ENCODE measurements around the gene CLDN18.

The CLDN18 gene

DNA sequence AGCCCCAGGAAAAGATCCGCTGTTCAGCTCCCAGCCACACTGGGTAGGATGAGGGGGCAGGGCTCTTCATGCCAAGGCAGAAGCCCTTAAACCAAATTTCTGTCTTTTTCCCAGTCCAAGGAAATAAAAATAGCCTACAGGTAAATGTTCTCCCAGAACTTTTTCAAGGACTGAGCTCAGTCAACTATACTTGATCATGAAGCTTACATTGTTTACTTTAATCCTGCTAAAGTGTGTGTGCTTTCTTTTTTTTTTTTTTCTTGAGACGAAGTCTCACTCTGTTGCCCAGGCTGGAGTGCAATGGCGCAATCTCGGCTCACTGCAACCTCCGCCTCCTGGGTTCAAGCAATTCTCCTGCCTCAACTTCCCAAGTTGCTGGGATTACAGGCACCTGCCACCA is 17.9 kb downstream of the CLDN18 start:
- no peak for DNase-seq

DNA sequence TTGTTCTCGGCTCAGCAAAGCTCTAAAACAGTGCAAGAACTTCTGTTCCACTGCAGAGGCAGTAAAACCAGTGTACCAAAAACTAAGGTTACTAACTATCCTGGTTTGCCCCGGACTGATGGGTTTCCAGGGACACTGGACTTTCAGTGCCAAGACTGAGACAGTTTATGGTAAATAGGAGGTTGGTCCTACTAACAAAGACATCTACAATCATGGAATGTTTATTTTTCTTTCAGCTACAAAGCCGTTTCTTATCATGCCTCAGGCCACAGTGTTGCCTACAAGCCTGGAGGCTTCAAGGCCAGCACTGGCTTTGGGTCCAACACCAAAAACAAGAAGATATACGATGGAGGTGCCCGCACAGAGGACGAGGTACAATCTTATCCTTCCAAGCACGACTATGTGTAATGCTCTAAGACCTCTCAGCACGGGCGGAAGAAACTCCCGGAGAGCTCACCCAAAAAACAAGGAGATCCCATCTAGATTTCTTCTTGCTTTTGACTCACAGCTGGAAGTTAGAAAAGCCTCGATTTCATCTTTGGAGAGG is 20.8 kb downstream of the CLDN18 start:
- no peak for DNase-seq

DNA sequence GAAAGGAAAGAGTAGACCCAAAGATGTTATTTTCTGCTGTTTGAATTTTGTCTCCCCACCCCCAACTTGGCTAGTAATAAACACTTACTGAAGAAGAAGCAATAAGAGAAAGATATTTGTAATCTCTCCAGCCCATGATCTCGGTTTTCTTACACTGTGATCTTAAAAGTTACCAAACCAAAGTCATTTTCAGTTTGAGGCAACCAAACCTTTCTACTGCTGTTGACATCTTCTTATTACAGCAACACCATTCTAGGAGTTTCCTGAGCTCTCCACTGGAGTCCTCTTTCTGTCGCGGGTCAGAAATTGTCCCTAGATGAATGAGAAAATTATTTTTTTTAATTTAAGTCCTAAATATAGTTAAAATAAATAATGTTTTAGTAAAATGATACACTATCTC is 21.6 kb downstream of the CLDN18 start:
- no peak for DNase-seq

DNA sequence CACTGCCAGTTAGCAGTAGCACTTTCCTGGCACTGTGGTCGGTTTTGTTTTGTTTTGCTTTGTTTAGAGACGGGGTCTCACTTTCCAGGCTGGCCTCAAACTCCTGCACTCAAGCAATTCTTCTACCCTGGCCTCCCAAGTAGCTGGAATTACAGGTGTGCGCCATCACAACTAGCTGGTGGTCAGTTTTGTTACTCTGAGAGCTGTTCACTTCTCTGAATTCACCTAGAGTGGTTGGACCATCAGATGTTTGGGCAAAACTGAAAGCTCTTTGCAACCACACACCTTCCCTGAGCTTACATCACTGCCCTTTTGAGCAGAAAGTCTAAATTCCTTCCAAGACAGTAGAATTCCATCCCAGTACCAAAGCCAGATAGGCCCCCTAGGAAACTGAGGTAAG is 22.6 kb downstream of the CLDN18 start:
- no peak for DNase-seq

DNA sequence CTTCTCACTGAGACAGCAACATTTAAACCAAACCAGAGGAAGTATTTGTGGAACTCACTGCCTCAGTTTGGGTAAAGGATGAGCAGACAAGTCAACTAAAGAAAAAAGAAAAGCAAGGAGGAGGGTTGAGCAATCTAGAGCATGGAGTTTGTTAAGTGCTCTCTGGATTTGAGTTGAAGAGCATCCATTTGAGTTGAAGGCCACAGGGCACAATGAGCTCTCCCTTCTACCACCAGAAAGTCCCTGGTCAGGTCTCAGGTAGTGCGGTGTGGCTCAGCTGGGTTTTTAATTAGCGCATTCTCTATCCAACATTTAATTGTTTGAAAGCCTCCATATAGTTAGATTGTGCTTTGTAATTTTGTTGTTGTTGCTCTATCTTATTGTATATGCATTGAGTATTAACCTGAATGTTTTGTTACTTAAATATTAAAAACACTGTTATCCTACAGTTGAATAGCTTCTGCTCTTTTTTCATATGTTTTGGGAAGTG is 23.3 kb downstream of the CLDN18 start:
- no peak for DNase-seq

DNA sequence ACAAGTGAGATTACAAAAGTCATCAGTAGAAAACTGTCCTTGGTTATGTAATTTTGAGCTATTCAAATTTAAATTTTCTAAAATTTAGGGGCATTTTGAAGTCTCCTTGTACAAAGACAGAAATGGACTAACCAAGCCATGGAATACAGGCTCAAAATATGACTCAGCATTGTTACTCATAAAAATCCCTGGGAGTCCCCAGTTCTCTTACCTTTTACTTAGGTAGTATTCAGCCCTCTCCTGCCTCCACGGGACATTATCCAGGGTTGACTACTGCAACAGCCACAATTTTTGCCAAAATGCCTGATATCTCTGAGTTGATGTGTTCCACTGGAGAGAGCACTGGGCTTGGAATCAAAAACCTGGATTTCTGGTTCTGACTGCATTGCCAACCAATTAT is 25.0 kb downstream of the CLDN18 start:
- no peak for DNase-seq

DNA sequence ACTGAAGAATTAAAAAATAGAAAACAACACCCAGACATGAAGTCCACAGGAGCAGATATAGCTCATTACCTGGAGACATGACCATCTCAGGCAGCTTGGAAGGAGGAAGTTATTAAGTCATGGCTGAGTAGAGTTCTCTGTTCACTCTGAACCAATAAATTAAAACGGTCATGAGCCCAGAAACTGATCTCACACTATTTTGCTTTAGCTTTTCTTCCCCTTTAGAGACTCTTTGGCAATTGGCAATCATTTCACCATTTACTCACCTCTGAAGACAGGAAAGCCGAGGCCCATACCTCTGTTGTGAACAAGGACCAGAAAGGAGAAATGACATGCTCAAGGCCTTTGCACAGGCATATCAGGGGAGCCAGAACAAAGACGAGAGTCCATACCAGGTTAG is 26.6 kb downstream of the CLDN18 start:
- DNase-seq, result no peak

DNA sequence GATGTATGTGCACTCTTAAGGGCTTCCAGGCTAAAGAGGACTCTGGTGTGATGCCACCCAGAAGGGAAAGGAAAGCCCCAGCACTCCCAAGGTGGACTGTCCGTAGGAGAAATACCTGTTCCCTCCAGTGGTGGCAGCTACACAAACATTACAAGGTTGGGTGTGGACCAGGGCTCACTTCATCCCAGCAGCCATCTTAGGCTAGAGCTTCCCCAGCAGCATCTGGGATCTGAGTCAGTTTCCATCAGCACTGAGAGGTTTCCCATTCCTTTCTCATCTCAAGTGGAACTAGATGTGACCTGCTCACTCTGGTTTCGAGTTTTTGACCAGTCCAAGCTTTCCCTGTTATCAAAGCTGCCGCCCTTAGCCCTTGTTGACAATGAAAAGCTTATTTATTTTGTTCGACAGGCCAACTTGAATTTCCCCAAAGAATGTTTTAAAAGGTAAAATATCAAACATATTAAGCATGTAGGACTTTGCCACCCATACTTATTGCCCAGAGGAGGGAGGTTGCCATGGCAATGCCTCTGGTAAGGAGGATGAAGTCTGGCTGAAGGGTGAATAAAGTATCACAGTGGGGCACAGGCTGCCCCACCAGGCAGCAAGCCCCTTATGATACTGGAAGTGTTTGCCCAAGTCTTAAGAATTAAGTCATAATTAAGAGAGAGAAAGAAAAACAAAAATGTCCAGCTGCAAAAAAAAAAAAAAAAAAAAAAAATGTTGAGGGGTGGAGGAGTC is 28.9 kb downstream of the CLDN18 start:
- DNase-seq, result no peak

DNA sequence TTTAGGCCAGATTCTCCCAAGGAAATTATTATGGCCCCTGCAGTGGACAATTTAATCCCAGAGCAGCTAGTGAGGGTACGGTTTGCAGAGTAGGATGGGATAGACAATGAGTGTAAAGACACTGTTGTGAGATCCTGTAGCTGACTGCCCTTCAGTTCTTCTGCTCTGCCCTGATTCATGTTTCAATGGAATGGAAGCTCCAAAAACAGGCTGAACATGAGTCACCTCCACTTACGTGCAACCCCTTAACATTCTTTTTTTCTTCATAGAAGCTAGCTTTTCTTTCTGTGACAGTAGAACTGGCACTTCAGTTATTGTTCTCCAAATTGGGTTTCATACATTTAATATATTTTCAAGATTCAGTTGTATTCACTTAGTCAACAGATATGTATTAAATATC is 32.1 kb downstream of the CLDN18 start:
- DNase-seq, result no peak

DNA sequence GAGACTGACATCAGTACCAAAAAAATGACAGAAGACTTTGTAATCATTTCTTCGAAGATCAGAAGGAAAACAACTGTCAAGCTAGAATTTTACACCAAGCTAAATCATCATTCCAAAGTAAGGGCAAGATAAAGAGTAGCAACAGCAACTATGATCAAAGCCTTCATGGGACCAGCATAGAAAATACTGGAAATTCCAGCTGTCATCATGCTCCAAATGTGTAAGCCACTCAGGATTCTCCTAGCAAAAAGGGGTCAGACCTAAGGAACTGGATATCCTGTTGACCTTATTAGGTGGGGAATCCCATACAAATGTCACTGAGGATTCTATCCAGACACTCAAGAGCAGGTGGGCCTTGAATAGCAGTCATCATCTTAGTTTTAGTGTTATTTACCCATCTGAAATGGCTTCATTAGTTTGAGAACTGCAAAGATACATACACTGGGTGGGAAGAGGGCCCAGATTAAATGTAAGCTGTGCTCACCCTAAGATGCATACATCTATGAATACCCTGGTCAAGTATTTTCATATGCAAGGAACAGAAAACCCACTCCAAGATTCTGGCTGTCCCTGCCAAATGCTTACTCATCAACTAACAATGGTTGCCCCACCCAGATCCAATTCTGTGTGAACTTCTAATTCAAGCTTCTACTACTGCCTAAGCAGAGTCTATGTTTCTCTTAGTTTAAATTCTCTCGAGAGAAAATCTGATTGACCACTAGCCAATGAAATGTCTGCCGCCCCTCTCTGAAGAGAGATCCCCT is 33.5 kb downstream of the CLDN18 start:
- DNase-seq, result no peak

DNA sequence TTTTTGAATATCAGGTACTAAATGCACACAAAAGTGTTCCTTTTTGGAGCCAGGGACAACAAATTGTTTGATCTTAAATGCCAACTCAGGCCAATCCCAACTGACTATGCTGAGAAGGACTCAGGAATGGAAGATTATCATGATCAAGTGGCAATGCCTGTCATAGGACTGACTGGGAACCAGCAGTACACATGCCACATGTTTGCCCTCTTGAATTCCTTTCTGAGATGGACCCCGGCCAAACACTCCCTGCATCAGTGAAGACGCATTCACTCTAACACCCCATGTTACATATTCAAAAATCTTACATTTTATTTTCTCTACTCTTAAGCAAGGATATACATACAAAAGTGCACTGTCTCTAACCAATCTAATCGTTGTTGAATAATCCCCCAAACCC is 36.1 kb downstream of the CLDN18 start:
- DNase-seq, result no peak

DNA sequence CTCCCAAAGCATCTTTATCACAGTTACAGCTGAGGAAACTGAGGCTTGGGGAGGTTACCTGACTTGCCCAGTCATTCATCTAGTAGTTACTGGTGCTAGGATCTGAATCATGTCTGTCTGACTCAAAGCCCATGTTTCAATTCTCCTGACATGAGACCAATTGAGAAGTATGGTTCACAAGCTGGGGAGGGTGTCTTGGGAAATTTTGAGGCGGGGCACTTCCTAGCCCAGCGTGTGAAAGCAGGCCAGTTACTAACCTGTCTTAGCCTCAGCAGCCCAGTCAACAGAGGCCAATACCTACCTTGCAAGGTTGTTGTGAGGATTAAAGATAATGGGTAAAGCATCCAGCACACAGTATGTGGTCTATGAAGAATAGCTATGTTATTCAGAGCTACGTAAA is 37.0 kb downstream of the CLDN18 start:
- DNase-seq, result no peak

DNA sequence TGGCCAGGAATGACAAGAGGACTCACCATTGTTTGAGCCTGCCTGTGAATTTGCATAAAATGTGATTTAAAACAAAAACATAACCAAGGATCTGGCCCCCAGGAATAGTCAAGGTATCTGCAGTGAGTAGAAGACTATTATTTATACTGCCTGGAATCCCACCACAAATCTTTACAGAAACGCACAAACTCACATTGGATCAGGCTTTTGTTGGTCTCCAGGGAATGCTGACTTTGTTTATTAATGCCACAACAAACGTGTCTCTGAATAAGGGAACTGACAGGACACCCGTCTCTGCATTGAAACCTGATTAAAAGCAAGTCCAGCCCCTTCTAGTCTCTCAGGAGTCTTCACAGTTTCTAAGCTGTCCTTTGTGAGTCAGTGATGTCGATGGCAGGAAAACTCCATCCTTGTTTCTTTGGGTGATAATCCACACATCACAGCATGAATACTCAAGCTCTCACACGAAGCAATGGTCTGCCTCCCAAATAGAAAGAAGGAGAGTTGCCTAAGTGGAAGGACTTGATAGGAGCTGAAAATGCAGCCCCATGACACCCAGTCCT is 37.7 kb downstream of the CLDN18 start:
- no peak for DNase-seq

DNA sequence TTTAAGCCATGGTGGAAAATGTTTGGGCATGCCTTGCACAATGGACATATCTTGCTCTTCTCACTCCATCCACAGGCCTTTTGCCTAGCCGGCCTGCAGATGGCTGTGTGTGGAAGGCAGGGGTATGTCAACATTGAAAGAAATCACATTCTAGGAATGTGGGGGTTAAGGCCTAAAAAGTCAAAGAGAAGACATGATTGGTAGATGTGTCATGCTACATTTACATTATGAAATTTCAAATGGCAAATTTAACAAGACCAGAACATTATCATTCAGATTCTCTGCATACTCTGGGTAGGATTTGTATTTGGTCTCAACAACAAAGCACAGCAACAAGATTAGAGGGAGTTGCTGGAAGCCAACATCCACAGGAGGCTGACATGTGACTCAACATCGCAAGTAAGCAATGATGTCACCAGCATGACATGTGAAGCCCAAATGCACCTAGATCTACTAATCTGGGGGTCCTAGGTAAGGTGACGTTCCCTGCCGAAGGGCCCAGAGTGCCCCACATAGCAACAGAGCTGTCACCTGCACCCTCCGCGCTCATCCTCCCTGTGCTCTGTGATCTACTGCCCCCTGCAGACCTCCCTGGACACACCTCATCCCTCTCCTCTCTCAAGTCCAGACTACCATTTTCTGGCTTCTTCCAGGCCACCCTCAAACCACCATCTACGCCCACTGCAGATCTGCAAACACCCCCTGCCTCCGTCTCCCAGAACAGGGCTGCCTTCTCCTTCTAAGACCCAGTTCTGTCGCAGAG is 39.4 kb downstream of the CLDN18 start:
- no peak for DNase-seq

DNA sequence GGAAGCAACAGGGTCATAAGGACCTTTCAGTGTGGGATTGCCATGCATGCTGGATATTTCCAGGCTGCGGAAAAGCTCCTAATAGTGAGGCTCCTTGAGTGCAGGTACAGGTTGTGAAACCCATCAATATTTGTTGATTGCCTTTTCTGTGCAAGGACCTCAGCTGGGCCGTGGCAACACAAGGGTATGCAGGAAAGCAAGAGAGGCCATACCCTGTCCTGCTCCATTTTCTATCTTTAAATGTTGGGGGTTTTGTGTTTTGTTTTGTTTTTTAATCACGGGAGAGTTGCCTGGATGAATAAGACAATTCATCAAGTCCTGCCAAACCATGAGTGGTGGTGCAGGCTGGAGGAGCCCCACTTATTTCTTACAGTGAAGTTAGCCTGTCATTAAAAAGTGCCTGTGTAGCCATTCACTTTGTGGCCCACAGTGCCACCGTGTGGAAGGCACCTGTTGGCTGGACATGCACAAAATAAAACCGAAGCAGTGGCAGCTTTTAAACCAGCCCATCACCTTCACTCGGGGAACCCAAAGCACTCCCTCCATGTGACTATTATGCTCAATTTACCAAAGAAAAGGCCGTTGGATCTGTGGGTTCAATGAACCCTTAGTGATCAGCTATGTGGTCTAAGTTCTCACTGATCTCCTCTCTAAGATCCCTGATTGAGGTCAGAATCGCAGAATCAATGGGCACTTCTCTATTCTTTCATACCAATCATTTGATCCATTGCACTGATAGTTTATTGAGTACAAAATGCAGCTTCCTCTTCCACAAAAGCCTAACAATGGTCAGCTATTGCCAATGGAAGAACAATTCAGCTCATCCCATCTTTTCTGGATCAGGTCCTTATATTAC is 42.2 kb downstream of the CLDN18 start:
- no peak for DNase-seq

DNA sequence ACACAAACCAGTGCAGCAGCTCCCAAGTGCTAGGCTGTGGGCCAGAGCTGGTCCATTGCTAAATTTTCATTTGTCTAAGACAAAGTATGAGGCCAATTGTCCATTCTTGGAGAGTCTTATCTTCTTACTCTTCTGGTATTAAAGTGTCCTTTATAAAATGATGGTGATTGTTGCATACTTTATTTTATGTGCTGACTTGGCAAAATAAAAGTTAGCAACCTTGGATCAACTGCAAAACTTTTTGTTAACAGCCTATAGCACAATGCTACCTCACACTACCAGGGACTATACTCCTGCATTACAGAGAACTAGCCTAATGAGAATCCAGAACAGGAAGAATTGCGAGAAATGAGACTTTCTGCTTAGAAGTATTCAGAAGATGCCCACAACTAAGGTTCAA is 44.1 kb downstream of the CLDN18 start:
- DNase-seq, result no peak

DNA sequence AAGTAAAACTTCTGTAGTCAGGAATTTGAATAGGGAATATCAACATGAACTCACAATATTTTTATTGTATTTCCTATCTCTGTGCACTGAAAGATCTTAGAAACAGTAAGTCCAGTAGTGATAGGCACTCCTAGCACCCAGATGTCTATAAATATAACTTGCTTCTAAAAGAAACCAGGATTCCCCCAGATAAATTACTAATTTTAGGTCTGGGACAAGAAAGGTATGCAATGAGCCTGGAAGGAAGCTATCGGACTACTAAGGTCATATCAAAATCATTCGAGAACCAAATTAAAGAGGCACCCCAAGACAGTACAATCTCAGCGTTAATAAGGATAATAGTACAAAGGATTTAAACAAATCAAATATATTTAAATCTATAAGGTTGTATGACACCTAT is 47.4 kb downstream of the CLDN18 start:
- no peak for DNase-seq

DNA sequence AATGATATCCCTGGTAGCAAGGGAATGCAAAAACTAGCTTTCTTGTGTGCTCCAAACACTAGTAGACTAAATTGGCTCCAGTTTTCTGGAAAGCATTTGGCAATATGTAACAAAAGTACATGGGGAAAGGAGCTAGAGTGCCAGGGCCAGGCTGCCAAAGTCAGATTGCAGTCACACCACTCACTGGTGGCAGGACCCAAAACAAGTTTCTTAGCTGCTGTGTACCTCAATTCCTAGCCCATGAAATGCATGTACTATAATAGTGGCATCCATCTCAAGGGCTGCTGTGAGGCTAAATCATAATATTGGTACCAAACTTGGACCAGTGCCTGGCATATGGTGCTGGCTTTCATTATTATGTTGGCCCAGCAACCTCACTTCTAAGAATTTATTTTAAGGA is 49.3 kb downstream of the CLDN18 start:
- no peak for DNase-seq

DNA sequence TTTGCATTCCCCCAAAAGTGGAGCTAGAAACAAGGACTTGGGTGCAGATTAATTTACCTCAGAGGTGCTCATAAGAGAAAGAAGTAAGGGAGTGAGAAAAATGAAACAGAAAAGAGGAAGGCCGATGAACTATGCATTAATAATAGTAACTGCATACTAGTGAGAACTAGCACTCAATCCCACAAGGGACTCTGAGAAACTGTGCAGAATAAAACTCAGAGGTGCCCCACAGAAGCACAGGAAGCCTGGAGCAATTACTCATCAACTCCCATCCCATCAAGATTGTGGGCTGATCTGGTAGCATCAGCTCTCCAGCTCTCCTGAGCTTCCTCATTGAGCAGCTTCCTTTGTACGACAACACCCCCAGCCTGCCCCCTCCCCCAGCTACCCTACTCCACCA is 50.8 kb downstream of the CLDN18 start:
- no peak for DNase-seq

DNA sequence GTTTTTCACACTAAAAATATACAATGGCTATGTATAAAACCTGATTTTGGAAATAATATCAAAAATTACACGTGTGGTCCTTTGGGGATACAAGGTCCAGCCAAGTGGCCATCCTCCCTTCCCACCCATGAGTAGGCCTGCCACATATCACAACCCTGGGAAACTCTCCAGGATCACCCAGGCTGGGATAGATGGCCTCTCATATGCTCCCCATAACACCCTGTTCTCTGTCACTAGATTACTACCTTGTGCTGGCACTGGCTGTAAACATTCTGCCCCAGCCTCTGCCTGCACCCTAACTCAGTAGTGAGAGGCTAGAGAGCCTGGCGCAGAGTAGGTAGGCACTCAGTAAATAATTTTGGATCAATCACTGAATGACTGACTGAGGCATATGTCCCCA is 52.1 kb downstream of the CLDN18 start:
- DNase-seq, result no peak

DNA sequence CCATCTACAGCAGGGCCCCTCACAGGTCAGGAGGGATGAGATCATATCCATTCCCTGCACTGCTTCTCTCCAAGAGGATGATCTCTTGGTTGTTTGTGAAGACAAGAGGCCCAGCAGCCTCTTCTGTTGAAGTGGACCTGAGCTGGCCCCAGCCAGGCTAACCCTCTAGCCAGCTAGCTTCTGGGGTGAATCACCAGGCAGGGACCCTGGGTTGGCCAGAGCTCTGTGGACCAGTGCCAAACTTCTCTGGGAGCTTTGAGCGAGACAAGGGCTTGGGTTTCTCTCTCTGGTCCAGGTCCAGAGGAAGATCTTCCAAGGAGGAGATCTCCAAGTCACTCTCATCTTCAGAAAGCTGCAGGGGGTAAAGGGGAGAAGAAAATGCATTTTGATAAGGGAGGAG is 52.7 kb downstream of the CLDN18 start:
- no peak for DNase-seq

DNA sequence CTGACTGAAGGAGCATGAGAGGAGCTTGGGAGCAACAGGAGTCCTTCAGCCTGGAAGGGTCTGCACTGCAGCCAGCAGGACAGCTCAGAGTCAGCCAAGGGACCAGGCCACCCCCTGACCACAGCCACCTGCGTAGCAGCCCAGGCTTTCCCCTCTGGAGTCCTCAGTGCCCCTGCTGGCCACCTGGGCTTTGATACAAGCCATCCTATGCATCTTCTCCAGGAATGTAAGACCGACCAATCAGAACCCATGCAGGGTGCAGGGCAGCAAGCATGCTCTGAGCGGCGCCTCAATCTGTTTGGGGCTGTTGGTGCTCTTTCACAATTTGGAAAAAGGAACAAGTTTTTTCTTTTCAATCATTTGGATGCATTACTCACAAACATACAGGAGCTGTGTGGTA is 53.5 kb downstream of the CLDN18 start:
- no peak for DNase-seq

All from activated CD4-positive, alpha-beta T cell treated with anti-CD3 and anti-CD28 coated beads, Interleukin-2, amount 50 U/mL, for 4 hours (primary cell).